Retinal pigment epithelial cell (primary cell): ENCODE data around the gene IL1RL2.

ENCODE experiments used
- DNase-seq: peaks from one replicate; pipeline ENCODE4 v3.0.0-alpha.2; 2010; ENCODE audit warnings: low read depth
- H3K4me3 ChIP-seq: 2 replicates; pipeline ENCODE4 v1.5.1; 2011; ENCODE audit warnings: mild to moderate bottlenecking, low read length, control low read depth, moderate library complexity
- TF ChIP-seq, protein P1 (sequence below): conservative IDR thresholded peaks from 2 replicates; pipeline ENCODE4 v1.5.1; 2011; ENCODE audit warnings: low read depth, low read length, control low read depth, inconsistent platforms

The IL1RL2 gene

DNA sequence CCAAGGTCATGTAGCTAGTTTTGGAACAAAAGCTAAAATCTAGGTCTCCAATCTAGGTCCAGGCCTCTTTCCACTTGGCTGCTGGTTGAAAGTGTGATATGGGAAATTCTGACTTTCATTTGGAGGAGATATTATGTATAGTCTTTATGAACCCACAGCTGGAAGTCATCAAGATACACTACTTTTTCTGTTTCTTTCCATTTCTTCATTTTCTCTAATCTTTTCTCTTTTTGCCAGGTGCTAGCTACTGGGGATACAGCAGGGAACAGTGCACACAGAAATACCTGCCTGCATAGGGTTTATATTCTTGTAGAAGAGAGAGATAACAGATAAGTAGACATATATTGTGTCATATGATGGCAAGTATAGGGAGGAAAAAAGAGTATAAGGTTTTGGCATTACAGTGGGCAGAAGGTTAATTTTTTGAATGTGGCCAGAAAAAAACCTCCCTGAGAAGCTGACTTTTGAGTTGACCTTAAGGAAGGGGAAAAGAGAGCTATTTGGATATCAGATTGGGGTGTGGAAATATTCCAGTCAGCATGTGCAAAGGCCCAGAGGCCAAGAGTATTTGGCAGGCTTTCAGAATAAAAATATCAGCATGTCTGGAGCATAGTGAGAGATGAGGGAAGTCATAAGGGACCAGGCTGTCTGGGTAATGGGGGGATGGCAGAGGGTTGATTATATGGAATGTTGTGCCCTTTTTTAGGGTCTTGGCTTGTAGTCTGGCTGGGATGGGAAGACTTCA, 28.6 kb upstream of the IL1RL2 start:
- TF ChIP-seq, protein P1, sequence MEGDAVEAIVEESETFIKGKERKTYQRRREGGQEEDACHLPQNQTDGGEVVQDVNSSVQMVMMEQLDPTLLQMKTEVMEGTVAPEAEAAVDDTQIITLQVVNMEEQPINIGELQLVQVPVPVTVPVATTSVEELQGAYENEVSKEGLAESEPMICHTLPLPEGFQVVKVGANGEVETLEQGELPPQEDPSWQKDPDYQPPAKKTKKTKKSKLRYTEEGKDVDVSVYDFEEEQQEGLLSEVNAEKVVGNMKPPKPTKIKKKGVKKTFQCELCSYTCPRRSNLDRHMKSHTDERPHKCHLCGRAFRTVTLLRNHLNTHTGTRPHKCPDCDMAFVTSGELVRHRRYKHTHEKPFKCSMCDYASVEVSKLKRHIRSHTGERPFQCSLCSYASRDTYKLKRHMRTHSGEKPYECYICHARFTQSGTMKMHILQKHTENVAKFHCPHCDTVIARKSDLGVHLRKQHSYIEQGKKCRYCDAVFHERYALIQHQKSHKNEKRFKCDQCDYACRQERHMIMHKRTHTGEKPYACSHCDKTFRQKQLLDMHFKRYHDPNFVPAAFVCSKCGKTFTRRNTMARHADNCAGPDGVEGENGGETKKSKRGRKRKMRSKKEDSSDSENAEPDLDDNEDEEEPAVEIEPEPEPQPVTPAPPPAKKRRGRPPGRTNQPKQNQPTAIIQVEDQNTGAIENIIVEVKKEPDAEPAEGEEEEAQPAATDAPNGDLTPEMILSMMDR: no peak
- DNase-seq: no peak

DNA sequence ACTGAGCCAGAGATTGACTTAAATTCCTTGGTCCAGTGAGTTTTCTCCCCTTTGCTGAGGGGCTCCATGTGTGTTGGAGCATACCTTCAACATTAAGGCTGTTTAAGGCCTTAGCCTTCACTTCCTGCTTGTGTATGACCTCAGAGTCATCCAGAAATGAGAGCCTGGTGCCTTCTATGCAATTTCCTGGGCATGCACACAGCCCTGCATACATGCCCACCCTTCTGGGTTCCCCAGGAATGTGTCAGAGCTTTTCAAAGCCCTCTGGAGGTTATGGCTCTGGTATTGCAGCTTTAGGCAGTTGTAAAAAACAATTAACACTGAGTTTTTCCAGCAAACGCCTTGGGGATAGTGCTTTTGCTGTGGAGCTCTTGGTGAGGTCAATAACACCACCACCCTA, 27.5 kb upstream of the IL1RL2 start:
- TF ChIP-seq, protein P1: peak; percentile 44
- H3K4me3 ChIP-seq: no peak overlapping the region
- no peak for DNase-seq

More for the DNA sequence above, 28.6 kb upstream of the IL1RL2 start:
- H3K4me3 ChIP-seq: no peak overlapping the region

- DNase-seq: no peak
- TF ChIP-seq, protein P1: peak; percentile 60
- H3K4me3 ChIP-seq: no peak overlapping the region
Measured at GRCh38 chr2:102166189-102166845, 20.5 kb upstream of the IL1RL2 start.

- no peak overlapping the region for H3K4me3 ChIP-seq
- no peak for DNase-seq
- TF ChIP-seq, protein P1: no peak
Measured at GRCh38 chr2:102168026-102168771, 18.6 kb upstream of the IL1RL2 start.

DNA sequence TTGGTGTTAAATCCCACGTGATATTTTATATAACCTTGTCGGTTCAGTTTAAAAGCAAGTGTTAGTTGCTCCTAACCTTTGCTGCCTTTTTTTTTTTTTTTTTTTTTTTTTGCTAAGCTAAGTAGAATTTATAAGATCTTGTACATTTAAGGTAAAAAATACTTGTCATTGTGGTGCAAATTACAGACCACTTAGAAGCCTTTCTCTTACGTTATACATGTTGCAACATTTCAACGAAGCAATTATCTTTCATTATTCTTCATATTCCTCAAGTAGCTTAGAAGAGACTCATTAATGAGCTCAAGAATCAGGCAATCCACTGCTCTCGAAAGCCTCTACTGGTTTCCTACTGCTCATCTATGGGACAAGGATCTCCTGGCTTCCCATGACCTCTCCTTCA, 14.9 kb upstream of the IL1RL2 start:
- no peak for DNase-seq
- TF ChIP-seq, protein P1: no peak
- no peak overlapping the region for H3K4me3 ChIP-seq

DNA sequence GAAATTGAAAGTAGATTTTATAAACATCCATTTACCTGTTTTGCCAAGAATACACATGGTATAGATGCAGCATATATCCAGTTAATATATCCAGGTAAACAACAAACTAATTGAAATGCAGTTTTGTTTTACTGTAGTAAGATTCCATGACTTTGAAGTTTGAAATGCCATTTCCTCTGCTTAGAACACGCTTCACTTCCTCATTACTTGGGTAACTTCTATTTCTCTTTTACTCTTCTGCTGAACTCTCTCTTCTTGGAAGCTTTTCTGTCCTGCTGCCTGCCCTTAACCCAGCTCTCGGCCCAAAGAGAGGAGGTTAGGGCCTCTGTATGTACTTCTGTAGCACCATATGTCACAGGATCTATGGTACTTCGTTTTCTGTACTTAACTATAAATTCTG, 14.1 kb upstream of the IL1RL2 start:
- no peak overlapping the region for H3K4me3 ChIP-seq
- TF ChIP-seq, protein P1: no peak
- no peak for DNase-seq

GRCh38 chr2:102176172-102176571, 10.7 kb upstream of the IL1RL2 start:
- DNase-seq: no peak
- TF ChIP-seq, protein P1: no peak
- no peak overlapping the region for H3K4me3 ChIP-seq
